ENCODE data around the gene ARHGAP28. TPM values are rescaled to one million over a fixed set of nuclear protein-coding genes. Genes with fewer than 3 reads are reported as not detected.

ARHGAP28 gene
- total RNA-seq, 2 donors from 2014 or later = 0.41 to 1.8 TPM

- TF ChIP-seq CTCF (IDR thresholded peaks at IDR 0.05) = no peak
- H3K9me3 ChIP-seq = no peaks in the 10 kb centered on the region
- no peak for ATAC-seq (ENCODE audit: insufficient number of reproducible peaks, low FRiP score, low read depth)
Measured at GRCh38 chr18:6732952-6733351, 3.4 kb downstream of the ARHGAP28 start.

GRCh38 chr18:6733758-6734157, 4.2 kb downstream of the ARHGAP28 start:
- ATAC-seq (ENCODE audit: insufficient number of reproducible peaks, low FRiP score, low read depth) (no peak), DNase-seq (ENCODE audit: low spot score) (no peak)
- Histone ChIP-seq H3K4me1 (ENCODE audit: control insufficient read depth in 1 of 2, low read depth in 2 of 2) (no peaks in the 10 kb centered on the region), H3K9me3 (no peaks in the 10 kb centered on the region), H3K36me3 (no peaks in the 10 kb centered on the region), H3K27ac (no peak overlapping the region), H3K4me3 (no peak overlapping the region), H3K27me3 (replicated peaks; ENCODE audit: insufficient read depth) (no peaks in the 10 kb centered on the region)
- no peak for TF ChIP-seq CTCF (IDR thresholded peaks at IDR 0.05)

More at GRCh38 chr18:6732952-6733351, 3.4 kb downstream of the ARHGAP28 start:
- no peaks in the 10 kb centered on the region for H3K36me3 ChIP-seq
- H3K4me1 ChIP-seq (ENCODE audit: control insufficient read depth in 1 of 2, low read depth in 2 of 2) = no peaks in the 10 kb centered on the region
- H3K4me3 ChIP-seq = no peak overlapping the region
- DNase-seq (ENCODE audit: low spot score) = no peak
- no peak overlapping the region for H3K27ac ChIP-seq
- no peaks in the 10 kb centered on the region for H3K27me3 ChIP-seq (replicated peaks; ENCODE audit: insufficient read depth)

- no peak for ATAC-seq (ENCODE audit: insufficient number of reproducible peaks, low FRiP score, low read depth)
- no peak for DNase-seq (ENCODE audit: low spot score)
- Histone ChIP-seq H3K4me1 (ENCODE audit: control insufficient read depth in 1 of 2, low read depth in 2 of 2) (no peaks in the 10 kb centered on the region), H3K27ac (no peak overlapping the region), H3K36me3 (no peaks in the 10 kb centered on the region), H3K9me3 (no peaks in the 10 kb centered on the region), H3K27me3 (replicated peaks; ENCODE audit: insufficient read depth) (no peaks in the 10 kb centered on the region), H3K4me3 (no peak overlapping the region)
- TF ChIP-seq CTCF (IDR thresholded peaks at IDR 0.05) = no peak
Measured at GRCh38 chr18:6734726-6735430, 5.4 kb downstream of the ARHGAP28 start.

- no peak for TF ChIP-seq CTCF (IDR thresholded peaks at IDR 0.05)
- Histone ChIP-seq H3K36me3 (no peaks in the 10 kb centered on the region), H3K4me3 (no peak overlapping the region), H3K9me3 (no peaks in the 10 kb centered on the region), H3K4me1 (ENCODE audit: control insufficient read depth in 1 of 2, low read depth in 2 of 2) (no peaks in the 10 kb centered on the region), H3K27me3 (replicated peaks; ENCODE audit: insufficient read depth) (no peaks in the 10 kb centered on the region), H3K27ac (no peak overlapping the region)
- no peak for ATAC-seq (ENCODE audit: insufficient number of reproducible peaks, low FRiP score, low read depth)
- no peak for DNase-seq (ENCODE audit: low spot score)
Measured at GRCh38 chr18:6737833-6738232, 8.3 kb downstream of the ARHGAP28 start.

GRCh38 chr18:6738622-6739021, 9.1 kb downstream of the ARHGAP28 start:
- Histone ChIP-seq H3K4me1 (ENCODE audit: control insufficient read depth in 1 of 2, low read depth in 2 of 2) (no peaks in the 10 kb centered on the region), H3K36me3 (no peaks in the 10 kb centered on the region), H3K4me3 (no peak overlapping the region), H3K27me3 (replicated peaks; ENCODE audit: insufficient read depth) (no peaks in the 10 kb centered on the region), H3K27ac (no peak overlapping the region), H3K9me3 (no peaks in the 10 kb centered on the region)
- DNase-seq (ENCODE audit: low spot score) (no peak), ATAC-seq (ENCODE audit: insufficient number of reproducible peaks, low FRiP score, low read depth) (no peak)
- no peak for TF ChIP-seq CTCF (IDR thresholded peaks at IDR 0.05)
